Endothelial cell of umbilical vein (primary cell): Measurements from ENCODE around the gene RAC3. TPM values are rescaled to one million over a fixed set of nuclear protein-coding genes. Genes with fewer than 3 reads are reported as not detected.

Source experiments
- BruUV-seq: library from RNA; stranded (reverse); fragments of 400-500 nt; replicated peaks from 2 replicates; lab custom pipeline; 2021; lab: Mats Ljungman, UMichigan
- CTCF ChIA-PET: fragments of 300-600, 350-600 bp; sonication (Branson Sonifier 250); formaldehyde crosslinking; loops from one replicate; lab custom pipeline; 2021; ENCODE audit warnings: antibody characterized with exemption, inconsistent platforms; lab: Charles Lee
- POLR2A ChIA-PET: fragments of 300-600, 350-600 bp; sonication (Branson Sonifier 250); formaldehyde crosslinking; loops from one replicate; lab custom pipeline; 2021; ENCODE audit warnings: antibody characterized with exemption, inconsistent platforms; lab: Charles Lee
- DNase-seq: peaks from one replicate; pipeline ENCODE4 v3.0.0-alpha.2; 2011; ENCODE audit warnings: low read depth, low spot score
- FAIRE-seq: peaks from 2 replicates; lab custom pipeline; 2011; peaks lifted over from hg19 to GRCh38; lab: Jason Lieb, UNC
- H2AFZ ChIP-seq: 2 replicates; pipeline ENCODE4 v1.6.0; 2012; ENCODE audit warnings: low read depth, low read length, control low read depth, inconsistent platforms
- H3K27ac ChIP-seq: 2 replicates; pipeline ENCODE4 v1.5.1; 2011; ENCODE audit warnings: low read depth, mild to moderate bottlenecking, control low read depth, low read length, moderate library complexity; ENCODE audit not compliant: insufficient read depth
- H3K27me3 ChIP-seq, 2 experiments: 2 replicates each; pipeline versions ENCODE4 v1.6.0 to v1.6.1; 2011; ENCODE audit warnings: low read length in 2 of 2, mixed read lengths in 1 of 2; ENCODE audit not compliant: control insufficient read depth in 2 of 2, insufficient read depth in 2 of 2
- H3K36me3 ChIP-seq, 2 experiments: 2 replicates in 1 of 2; 3 replicates in 1 of 2; pipeline ENCODE4 v1.5.1; 2011; ENCODE audit warnings: low read length in 2 of 2, mild to moderate bottlenecking in 1 of 2, moderate library complexity in 1 of 2; ENCODE audit not compliant: control insufficient read depth in 2 of 2, insufficient read depth in 2 of 2; ENCODE audit errors: extremely low read depth in 1 of 2
- H3K4me1 ChIP-seq: 3 replicates; pipeline ENCODE4 v1.5.1; 2011; ENCODE audit warnings: mild to moderate bottlenecking, low read length; ENCODE audit not compliant: control insufficient read depth, insufficient read depth; ENCODE audit errors: extremely low read depth
- H3K4me2 ChIP-seq: 2 replicates; pipeline ENCODE4 v1.6.1; 2011; ENCODE audit warnings: low read length, control low read depth, mixed read lengths; ENCODE audit not compliant: insufficient read depth
- H3K4me3 ChIP-seq, 3 experiments: fragments of 200-600 bp in 1 of 3; sonication (generic), shearing (Covaris generic) in 1 of 3; replicated peaks in 1 of 3; 2 replicates each; pipeline ENCODE4 v1.5.1; 2011 to 2016; ENCODE audit warnings: control low read depth in 3 of 3, low read length in 3 of 3, mild to moderate bottlenecking in 2 of 3, inconsistent platforms in 1 of 3, low read depth in 1 of 3, moderate library complexity in 1 of 3; ENCODE audit not compliant: insufficient read depth in 1 of 3
- H3K79me2 ChIP-seq: 2 replicates; pipeline ENCODE4 v1.6.0; 2012; ENCODE audit warnings: low read length, inconsistent platforms; ENCODE audit not compliant: control insufficient read depth, insufficient read depth
- H3K9ac ChIP-seq: replicated peaks from 2 replicates; pipeline ENCODE3; 2011; ENCODE audit warnings: low read length, control low read depth; ENCODE audit not compliant: insufficient read depth; ENCODE audit errors: extremely low read depth
- H3K9me1 ChIP-seq: replicated peaks from 3 replicates; pipeline ENCODE4 v1.6.0; 2011; ENCODE audit warnings: mild to moderate bottlenecking, low read length; ENCODE audit not compliant: control insufficient read depth, insufficient read depth; ENCODE audit errors: extremely low read depth
- H3K9me3 ChIP-seq: replicated peaks from 2 replicates; pipeline ENCODE4 v1.5.1; 2012; ENCODE audit warnings: low read length, inconsistent platforms; ENCODE audit not compliant: control insufficient read depth, insufficient read depth
- H4K20me1 ChIP-seq: replicated peaks from 2 replicates; pipeline ENCODE3; 2011; ENCODE audit warnings: mild to moderate bottlenecking, low read length; ENCODE audit not compliant: control insufficient read depth, insufficient read depth; ENCODE audit errors: extremely low read depth
- EZH2 ChIP-seq: IDR thresholded peaks from 2 replicates; pipeline ENCODE4 v1.6.1; 2012; ENCODE audit warnings: borderline replicate concordance, low read depth, mild to moderate bottlenecking, moderate library complexity, low read length, inconsistent platforms; ENCODE audit not compliant: severe bottlenecking
- FOS ChIP-seq: IDR thresholded peaks from 2 replicates; pipeline ENCODE4 v1.6.1; 2011; ENCODE audit warnings: mild to moderate bottlenecking, low read length, moderate library complexity, borderline replicate concordance; ENCODE audit not compliant: insufficient read depth
- GATA2 ChIP-seq: IDR thresholded peaks from 2 replicates; pipeline ENCODE4 v1.7.0; 2011; ENCODE audit warnings: low read depth, mild to moderate bottlenecking, moderate library complexity, mixed read lengths, low read length; ENCODE audit not compliant: insufficient read length, insufficient read depth
- JUN ChIP-seq: IDR thresholded peaks from 2 replicates; pipeline ENCODE4 v1.6.1; 2011; ENCODE audit warnings: borderline replicate concordance, low read depth; ENCODE audit not compliant: insufficient read length, insufficient read depth
- MAX ChIP-seq: IDR thresholded peaks from 2 replicates; pipeline ENCODE4 v1.6.1; 2011; ENCODE audit not compliant: insufficient read depth, insufficient read length
- MYC ChIP-seq: IDR thresholded peaks from one replicate; pipeline ENCODE4 v1.6.1; 2011; ENCODE audit warnings: mild to moderate bottlenecking, low read depth, low read length
- POLR2A ChIP-seq: IDR thresholded peaks from 2 replicates; pipeline ENCODE4 v1.6.1; 2012; ENCODE audit warnings: low read depth, mild to moderate bottlenecking, control low read depth, low read length
- POLR2AphosphoS5 ChIP-seq: IDR thresholded peaks from 2 replicates; pipeline ENCODE4 v1.6.1; 2012; ENCODE audit warnings: low read depth, mild to moderate bottlenecking, control low read depth, low read length, moderate library complexity; ENCODE audit not compliant: insufficient read depth
- dilution Hi-C: fragments of 300-500 bp; cut with MboI; formaldehyde crosslinking; loops from one replicate; pipeline ENCODE4 v1.15.0; 2019; ENCODE audit warnings: low sequenced_read_pairs; ENCODE audit not compliant: extremely low pct_ligation_motif_present
- intact Hi-C: fragments of 100-400 bp; cut with micrococcal nuclease; formaldehyde crosslinking; loops from one replicate; pipeline ENCODE4 v1.10.0; 2022
- polyA plus RNA-seq, 4 experiments: library from polyadenylated mRNA; depleted of rRNA in 3 of 4; stranded (reverse) in 3 of 4; unstranded in 1 of 4; fragments of >200 nt; gene quantifications; 2 replicates each; pipeline versions ENCODE4 v1.2.1 to v1.2.3, GENCODE V29; 2011 to 2012; ENCODE audit warnings: missing spikeins in 1 of 4
- total RNA-seq: library from RNA; stranded (reverse); gene quantifications from 2 replicates; pipeline ENCODE4 v1.2.3, GENCODE V29; 2021
- TF ChIP-seq, protein P1 (sequence below), 2 donors: IDR thresholded peaks; 1 replicate in 1 of 2; 2 replicates in 1 of 2; pipeline ENCODE4 v1.5.1; 2011; ENCODE audit warnings: low read length in 2 of 2, mild to moderate bottlenecking in 2 of 2, moderate library complexity in 2 of 2, control low read depth in 1 of 2, inconsistent platforms in 1 of 2, low read depth in 1 of 2; ENCODE audit not compliant: insufficient read depth in 1 of 2; ENCODE audit errors: extremely low read depth in 1 of 2

The RAC3 gene
- total and polyA plus RNA-seq, 2 donors (not counting 3 experiments of a cell fraction or from before 2014, with no cell fraction given): 34.1 to 56.0 TPM

- ChIA-PET POLR2A (no interaction called here), CTCF (interaction anchor here (1.4 to 2.3 kb wide), 3 partner anchors 10 to 141 kb away, joined by 3 to 12 read pairs (median 5); no protein-coding TSS in a partner anchor)
- H3K9me1 ChIP-seq: no peaks in the 10 kb centered on the region
- H3K27ac ChIP-seq: no peak overlapping the region
- no TSS peak for BruUV-seq
- no peaks in the 10 kb centered on the region for H4K20me1 ChIP-seq
- no peaks in the 10 kb centered on the region for H3K4me1 ChIP-seq
- dilution Hi-C loops: no loop called here
- no peaks in the 10 kb centered on the region for H3K79me2 ChIP-seq
- H3K4me3 ChIP-seq: no peak overlapping the region
- H3K9ac ChIP-seq: no peak overlapping the region
- H3K27me3 ChIP-seq: no peaks in the 10 kb centered on the region
- TF ChIP-seq JUN (no peak), GATA2 (no peak), MAX (no peak), EZH2 (no peak), POLR2A (no peak), MYC (no peak), POLR2AphosphoS5 (no peak), FOS (no peak)
- TF ChIP-seq, protein P1, sequence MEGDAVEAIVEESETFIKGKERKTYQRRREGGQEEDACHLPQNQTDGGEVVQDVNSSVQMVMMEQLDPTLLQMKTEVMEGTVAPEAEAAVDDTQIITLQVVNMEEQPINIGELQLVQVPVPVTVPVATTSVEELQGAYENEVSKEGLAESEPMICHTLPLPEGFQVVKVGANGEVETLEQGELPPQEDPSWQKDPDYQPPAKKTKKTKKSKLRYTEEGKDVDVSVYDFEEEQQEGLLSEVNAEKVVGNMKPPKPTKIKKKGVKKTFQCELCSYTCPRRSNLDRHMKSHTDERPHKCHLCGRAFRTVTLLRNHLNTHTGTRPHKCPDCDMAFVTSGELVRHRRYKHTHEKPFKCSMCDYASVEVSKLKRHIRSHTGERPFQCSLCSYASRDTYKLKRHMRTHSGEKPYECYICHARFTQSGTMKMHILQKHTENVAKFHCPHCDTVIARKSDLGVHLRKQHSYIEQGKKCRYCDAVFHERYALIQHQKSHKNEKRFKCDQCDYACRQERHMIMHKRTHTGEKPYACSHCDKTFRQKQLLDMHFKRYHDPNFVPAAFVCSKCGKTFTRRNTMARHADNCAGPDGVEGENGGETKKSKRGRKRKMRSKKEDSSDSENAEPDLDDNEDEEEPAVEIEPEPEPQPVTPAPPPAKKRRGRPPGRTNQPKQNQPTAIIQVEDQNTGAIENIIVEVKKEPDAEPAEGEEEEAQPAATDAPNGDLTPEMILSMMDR (IDR thresholded peaks at IDR 0.05; ENCODE audit: extremely low read depth in 1 of 2, insufficient read depth in 1 of 2, low read depth in 1 of 2, low read length in 2 of 2): no peak
- intact Hi-C loops: no loop called here
- FAIRE-seq (no peak), DNase-seq (no peak)
- H3K9me3 ChIP-seq: no peaks in the 10 kb centered on the region
- H3K36me3 ChIP-seq: no peaks in the 10 kb centered on the region
- no peak overlapping the region for H2AFZ ChIP-seq
- no peak overlapping the region for H3K4me2 ChIP-seq
Observed at GRCh38 chr17:82013772-82014321, 17.6 kb upstream of the RAC3 start.
